GM19467 (cell line): ENCODE results near the gene SRP54.
A peak's percentile ranks its signal among the peaks of the same experiment; 100 is the strongest.
"Not testable (repeated sequence)": the region's sequence is repeated elsewhere in the genome, so short reads cannot be mapped to it uniquely, and the experiment has no call there.

Experiments used
- ATAC-seq: cut with Tn5 transposase; IDR thresholded peaks from one replicate; pipeline ENCODE4 v1.9.1; 2021; ENCODE audit warnings: mild to moderate bottlenecking, moderate library complexity; ENCODE audit not compliant: unreplicated experiment

The SRP54 gene

GRCh38 chr14:35046048-35046750, 63.4 kb downstream of the SRP54 start, which contains the start of gene FAM177A1:
Gene FAM177A1 (plus strand): TSS chr14:35046272. CDS start chr14:35046464, 192 bp downstream.
- ATAC-seq = peak; percentile 92

GRCh38 chr14:35046751-35047536, 64.2 kb downstream of the SRP54 start:
- peak; percentile 14 for ATAC-seq

- ATAC-seq = no peak
Measured at GRCh38 chr14:35047976-35048513, 65.3 kb downstream of the SRP54 start.

GRCh38 chr14:35050652-35051051, 67.9 kb downstream of the SRP54 start:
- ATAC-seq = no peak

- no peak for ATAC-seq
Measured at GRCh38 chr14:35051796-35052195, 69.0 kb downstream of the SRP54 start.

GRCh38 chr14:35052637-35053036, 69.8 kb downstream of the SRP54 start:
- no peak for ATAC-seq

GRCh38 chr14:35061113-35061791, 78.5 kb downstream of the SRP54 start:
- not testable (repeated sequence) for ATAC-seq

- not testable (repeated sequence) for ATAC-seq
Measured at GRCh38 chr14:35065731-35066130, 82.9 kb downstream of the SRP54 start.

- ATAC-seq = no peak
Measured at GRCh38 chr14:35068238-35069012, 85.6 kb downstream of the SRP54 start.

- ATAC-seq = no peak
Measured at GRCh38 chr14:35072226-35072625, 89.4 kb downstream of the SRP54 start.

GRCh38 chr14:35073486-35073885, 90.7 kb downstream of the SRP54 start:
- no peak for ATAC-seq

- no peak for ATAC-seq
Measured at GRCh38 chr14:35078082-35078481, 95.3 kb downstream of the SRP54 start.
